H1 (cell line): ENCODE results near the gene FNDC1. TPM values are rescaled to one million over a fixed set of nuclear protein-coding genes. Genes with fewer than 3 reads are reported as not detected.

Source experiments
- JUND ChIP-seq: IDR thresholded peaks from 2 replicates; pipeline ENCODE4 v1.6.1; 2011; ENCODE audit warnings: mild to moderate bottlenecking, improper control_type of control experiment, low read length
- polyA plus RNA-seq, 7 experiments: library from polyadenylated mRNA; depleted of rRNA in 3 of 7; stranded (reverse) in 5 of 7; unstranded in 2 of 7; fragments of >200 nt in 5 of 7; fragments of 200-250 nt in 2 of 7; gene quantifications; 1 replicate in 5 of 7; 2 replicates in 1 of 7; 4 replicates in 1 of 7; pipeline versions ENCODE4 v1.2.1 to v1.2.3, GENCODE V29; 2011 to 2013; ENCODE audit warnings: missing spikeins in 2 of 7, mixed read lengths in 2 of 7
- total RNA-seq: library from RNA; stranded (reverse); fragmentation: NEBNext Ultra II Directional; extraction: Animal tissue kit (Norgen Biotek cat#: 25700); gene quantifications from 2 replicates; pipeline ENCODE4 v1.2.1, GENCODE V29; 2021
- TF ChIP-seq, protein P1 (sequence below): fragments of 300-600 bp; sonication (generic); IDR thresholded peaks from 2 replicates; pipeline ENCODE4 v1.7.1; 2012; ENCODE audit warnings: low read length, moderate library complexity, mild to moderate bottlenecking, inconsistent platforms; ENCODE audit not compliant: insufficient replicate concordance

FNDC1 gene
- total and polyA plus RNA-seq, 2 of the 8 experiments (the other 6 are each of a cell fraction or from before 2014, with no cell fraction given) = 0.06 to 0.30 TPM

- TF ChIP-seq, protein P1, sequence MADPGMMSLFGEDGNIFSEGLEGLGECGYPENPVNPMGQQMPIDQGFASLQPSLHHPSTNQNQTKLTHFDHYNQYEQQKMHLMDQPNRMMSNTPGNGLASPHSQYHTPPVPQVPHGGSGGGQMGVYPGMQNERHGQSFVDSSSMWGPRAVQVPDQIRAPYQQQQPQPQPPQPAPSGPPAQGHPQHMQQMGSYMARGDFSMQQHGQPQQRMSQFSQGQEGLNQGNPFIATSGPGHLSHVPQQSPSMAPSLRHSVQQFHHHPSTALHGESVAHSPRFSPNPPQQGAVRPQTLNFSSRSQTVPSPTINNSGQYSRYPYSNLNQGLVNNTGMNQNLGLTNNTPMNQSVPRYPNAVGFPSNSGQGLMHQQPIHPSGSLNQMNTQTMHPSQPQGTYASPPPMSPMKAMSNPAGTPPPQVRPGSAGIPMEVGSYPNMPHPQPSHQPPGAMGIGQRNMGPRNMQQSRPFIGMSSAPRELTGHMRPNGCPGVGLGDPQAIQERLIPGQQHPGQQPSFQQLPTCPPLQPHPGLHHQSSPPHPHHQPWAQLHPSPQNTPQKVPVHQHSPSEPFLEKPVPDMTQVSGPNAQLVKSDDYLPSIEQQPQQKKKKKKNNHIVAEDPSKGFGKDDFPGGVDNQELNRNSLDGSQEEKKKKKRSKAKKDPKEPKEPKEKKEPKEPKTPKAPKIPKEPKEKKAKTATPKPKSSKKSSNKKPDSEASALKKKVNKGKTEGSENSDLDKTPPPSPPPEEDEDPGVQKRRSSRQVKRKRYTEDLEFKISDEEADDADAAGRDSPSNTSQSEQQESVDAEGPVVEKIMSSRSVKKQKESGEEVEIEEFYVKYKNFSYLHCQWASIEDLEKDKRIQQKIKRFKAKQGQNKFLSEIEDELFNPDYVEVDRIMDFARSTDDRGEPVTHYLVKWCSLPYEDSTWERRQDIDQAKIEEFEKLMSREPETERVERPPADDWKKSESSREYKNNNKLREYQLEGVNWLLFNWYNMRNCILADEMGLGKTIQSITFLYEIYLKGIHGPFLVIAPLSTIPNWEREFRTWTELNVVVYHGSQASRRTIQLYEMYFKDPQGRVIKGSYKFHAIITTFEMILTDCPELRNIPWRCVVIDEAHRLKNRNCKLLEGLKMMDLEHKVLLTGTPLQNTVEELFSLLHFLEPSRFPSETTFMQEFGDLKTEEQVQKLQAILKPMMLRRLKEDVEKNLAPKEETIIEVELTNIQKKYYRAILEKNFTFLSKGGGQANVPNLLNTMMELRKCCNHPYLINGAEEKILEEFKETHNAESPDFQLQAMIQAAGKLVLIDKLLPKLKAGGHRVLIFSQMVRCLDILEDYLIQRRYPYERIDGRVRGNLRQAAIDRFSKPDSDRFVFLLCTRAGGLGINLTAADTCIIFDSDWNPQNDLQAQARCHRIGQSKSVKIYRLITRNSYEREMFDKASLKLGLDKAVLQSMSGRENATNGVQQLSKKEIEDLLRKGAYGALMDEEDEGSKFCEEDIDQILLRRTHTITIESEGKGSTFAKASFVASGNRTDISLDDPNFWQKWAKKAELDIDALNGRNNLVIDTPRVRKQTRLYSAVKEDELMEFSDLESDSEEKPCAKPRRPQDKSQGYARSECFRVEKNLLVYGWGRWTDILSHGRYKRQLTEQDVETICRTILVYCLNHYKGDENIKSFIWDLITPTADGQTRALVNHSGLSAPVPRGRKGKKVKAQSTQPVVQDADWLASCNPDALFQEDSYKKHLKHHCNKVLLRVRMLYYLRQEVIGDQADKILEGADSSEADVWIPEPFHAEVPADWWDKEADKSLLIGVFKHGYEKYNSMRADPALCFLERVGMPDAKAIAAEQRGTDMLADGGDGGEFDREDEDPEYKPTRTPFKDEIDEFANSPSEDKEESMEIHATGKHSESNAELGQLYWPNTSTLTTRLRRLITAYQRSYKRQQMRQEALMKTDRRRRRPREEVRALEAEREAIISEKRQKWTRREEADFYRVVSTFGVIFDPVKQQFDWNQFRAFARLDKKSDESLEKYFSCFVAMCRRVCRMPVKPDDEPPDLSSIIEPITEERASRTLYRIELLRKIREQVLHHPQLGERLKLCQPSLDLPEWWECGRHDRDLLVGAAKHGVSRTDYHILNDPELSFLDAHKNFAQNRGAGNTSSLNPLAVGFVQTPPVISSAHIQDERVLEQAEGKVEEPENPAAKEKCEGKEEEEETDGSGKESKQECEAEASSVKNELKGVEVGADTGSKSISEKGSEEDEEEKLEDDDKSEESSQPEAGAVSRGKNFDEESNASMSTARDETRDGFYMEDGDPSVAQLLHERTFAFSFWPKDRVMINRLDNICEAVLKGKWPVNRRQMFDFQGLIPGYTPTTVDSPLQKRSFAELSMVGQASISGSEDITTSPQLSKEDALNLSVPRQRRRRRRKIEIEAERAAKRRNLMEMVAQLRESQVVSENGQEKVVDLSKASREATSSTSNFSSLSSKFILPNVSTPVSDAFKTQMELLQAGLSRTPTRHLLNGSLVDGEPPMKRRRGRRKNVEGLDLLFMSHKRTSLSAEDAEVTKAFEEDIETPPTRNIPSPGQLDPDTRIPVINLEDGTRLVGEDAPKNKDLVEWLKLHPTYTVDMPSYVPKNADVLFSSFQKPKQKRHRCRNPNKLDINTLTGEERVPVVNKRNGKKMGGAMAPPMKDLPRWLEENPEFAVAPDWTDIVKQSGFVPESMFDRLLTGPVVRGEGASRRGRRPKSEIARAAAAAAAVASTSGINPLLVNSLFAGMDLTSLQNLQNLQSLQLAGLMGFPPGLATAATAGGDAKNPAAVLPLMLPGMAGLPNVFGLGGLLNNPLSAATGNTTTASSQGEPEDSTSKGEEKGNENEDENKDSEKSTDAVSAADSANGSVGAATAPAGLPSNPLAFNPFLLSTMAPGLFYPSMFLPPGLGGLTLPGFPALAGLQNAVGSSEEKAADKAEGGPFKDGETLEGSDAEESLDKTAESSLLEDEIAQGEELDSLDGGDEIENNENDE = no peak
- no peak for TF ChIP-seq JUND
These were observed 13.5 kb upstream of the FNDC1 start (continued) for GRCh38 chr6:159155679-159156078.
